ENCODE results near the gene TNFSF9. TPM values are rescaled to one million over a fixed set of nuclear protein-coding genes. Genes with fewer than 3 reads are reported as not detected.

TNFSF9 gene
- total RNA-seq, 2 experiments from 2014 or later, result 1.5 to 1.8 TPM

- Mint-ChIP-seq H3K36me3 (ENCODE audit: low read depth) (no peaks in the 10 kb centered on the region), H3K27me3 (no peaks in the 10 kb centered on the region), H3K4me3 (no peak overlapping the region), H3K4me1 (ENCODE audit: low read depth) (peaks cover 4% of the 10 kb centered on the region), H3K27ac (no peak overlapping the region), H3K9me3 (no peaks in the 10 kb centered on the region)
- no peak overlapping the region for H3K27ac ChIP-seq (ENCODE audit: low read depth in 1 of 2, low read length in 2 of 2)
- intact Hi-C loops (cut with DNase I, micrococcal nuclease), result no loop called here
- TF ChIP-seq, protein P1, sequence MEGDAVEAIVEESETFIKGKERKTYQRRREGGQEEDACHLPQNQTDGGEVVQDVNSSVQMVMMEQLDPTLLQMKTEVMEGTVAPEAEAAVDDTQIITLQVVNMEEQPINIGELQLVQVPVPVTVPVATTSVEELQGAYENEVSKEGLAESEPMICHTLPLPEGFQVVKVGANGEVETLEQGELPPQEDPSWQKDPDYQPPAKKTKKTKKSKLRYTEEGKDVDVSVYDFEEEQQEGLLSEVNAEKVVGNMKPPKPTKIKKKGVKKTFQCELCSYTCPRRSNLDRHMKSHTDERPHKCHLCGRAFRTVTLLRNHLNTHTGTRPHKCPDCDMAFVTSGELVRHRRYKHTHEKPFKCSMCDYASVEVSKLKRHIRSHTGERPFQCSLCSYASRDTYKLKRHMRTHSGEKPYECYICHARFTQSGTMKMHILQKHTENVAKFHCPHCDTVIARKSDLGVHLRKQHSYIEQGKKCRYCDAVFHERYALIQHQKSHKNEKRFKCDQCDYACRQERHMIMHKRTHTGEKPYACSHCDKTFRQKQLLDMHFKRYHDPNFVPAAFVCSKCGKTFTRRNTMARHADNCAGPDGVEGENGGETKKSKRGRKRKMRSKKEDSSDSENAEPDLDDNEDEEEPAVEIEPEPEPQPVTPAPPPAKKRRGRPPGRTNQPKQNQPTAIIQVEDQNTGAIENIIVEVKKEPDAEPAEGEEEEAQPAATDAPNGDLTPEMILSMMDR (IDR thresholded peaks at IDR 0.05), result no peak
- H3K36me3 ChIP-seq (ENCODE audit: insufficient read depth, low read length), result no peaks in the 10 kb centered on the region
- ChIA-PET CTCF (no interaction called here), POLR2A (no interaction called here)
- ATAC-seq (ENCODE audit: poor library complexity), result no peak
- no peaks in the 10 kb centered on the region for H3K9me3 ChIP-seq (ENCODE audit: control insufficient read depth in 1 of 2, insufficient read depth in 1 of 2, low read length in 2 of 2)
- no peak for DNase-seq
- H3K4me3 ChIP-seq (ENCODE audit: low read length), result no peak overlapping the region
- H3K27me3 ChIP-seq (ENCODE audit: control insufficient read depth in 1 of 2, insufficient read depth in 2 of 2, low read length in 2 of 2), result no peaks in the 10 kb centered on the region
- H3K4me1 ChIP-seq (ENCODE audit: insufficient read depth, low read length), result no peaks in the 10 kb centered on the region
Measured at GRCh38 chr19:6510618-6511017, 20.2 kb upstream of the TNFSF9 start.

DNA sequence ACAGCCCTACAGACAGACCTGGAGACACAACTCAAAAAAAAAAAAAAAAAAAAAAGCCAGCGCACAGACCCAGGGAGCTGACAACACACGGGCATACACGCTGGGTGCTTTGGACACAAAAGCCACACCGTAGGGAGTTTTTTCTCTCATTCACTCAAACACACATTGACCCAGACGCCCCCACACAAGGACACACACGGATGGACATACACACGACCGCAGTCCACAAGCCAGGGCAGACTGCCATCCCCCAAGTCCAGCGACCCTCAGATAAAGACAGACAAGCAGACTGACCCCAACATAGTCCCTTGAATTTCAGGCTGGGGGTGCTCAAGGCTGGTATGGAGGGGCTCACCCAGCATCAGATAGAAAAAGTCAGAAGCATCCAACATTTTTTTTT is 16.7 kb upstream of the TNFSF9 start:
- Histone ChIP-seq H3K9me3 (ENCODE audit: control insufficient read depth in 1 of 2, insufficient read depth in 1 of 2, low read length in 2 of 2) (no peaks in the 10 kb centered on the region), H3K27ac (ENCODE audit: low read depth in 1 of 2, low read length in 2 of 2) (no peak overlapping the region), H3K36me3 (ENCODE audit: insufficient read depth, low read length) (no peaks in the 10 kb centered on the region), H3K4me3 (ENCODE audit: low read length) (no peak overlapping the region), H3K27me3 (ENCODE audit: control insufficient read depth in 1 of 2, insufficient read depth in 2 of 2, low read length in 2 of 2) (no peaks in the 10 kb centered on the region), H3K4me1 (ENCODE audit: insufficient read depth, low read length) (peaks cover 31% of the 10 kb centered on the region)
- ATAC-seq (ENCODE audit: poor library complexity) (no peak), DNase-seq (no peak)
- intact Hi-C loops (cut with DNase I, micrococcal nuclease), result no loop called here
- Mint-ChIP-seq H3K27me3 (no peaks in the 10 kb centered on the region), H3K4me3 (peak overlapping the region; percentile 30), H3K9me3 (no peaks in the 10 kb centered on the region), H3K27ac (no peak overlapping the region), H3K4me1 (ENCODE audit: low read depth) (peaks cover 29% of the 10 kb centered on the region), H3K36me3 (ENCODE audit: low read depth) (no peaks in the 10 kb centered on the region)
- ChIA-PET POLR2A (no interaction called here), CTCF (no interaction called here)
- TF ChIP-seq, protein P1 (IDR thresholded peaks at IDR 0.05), result no peak

GRCh38 chr19:6514926-6515544 is 15.8 kb upstream of the TNFSF9 start:
- Mint-ChIP-seq H3K27ac (no peak overlapping the region), H3K4me3 (peak overlapping the region; percentile 67), H3K9me3 (no peaks in the 10 kb centered on the region), H3K27me3 (no peaks in the 10 kb centered on the region), H3K4me1 (ENCODE audit: low read depth) (peaks cover 33% of the 10 kb centered on the region), H3K36me3 (ENCODE audit: low read depth) (no peaks in the 10 kb centered on the region)
- H3K27ac ChIP-seq (ENCODE audit: low read depth in 1 of 2, low read length in 2 of 2), result no peak overlapping the region
- DNase-seq, result no peak
- H3K27me3 ChIP-seq (ENCODE audit: control insufficient read depth in 1 of 2, insufficient read depth in 2 of 2, low read length in 2 of 2), result no peaks in the 10 kb centered on the region
- H3K4me3 ChIP-seq (ENCODE audit: low read length), result no peak overlapping the region
- H3K9me3 ChIP-seq (ENCODE audit: control insufficient read depth in 1 of 2, insufficient read depth in 1 of 2, low read length in 2 of 2), result no peaks in the 10 kb centered on the region
- H3K36me3 ChIP-seq (ENCODE audit: insufficient read depth, low read length), result no peaks in the 10 kb centered on the region
- H3K4me1 ChIP-seq (ENCODE audit: insufficient read depth, low read length), result peaks cover 31% of the 10 kb centered on the region
- no peak for ATAC-seq (ENCODE audit: poor library complexity)
- intact Hi-C loops (cut with DNase I, micrococcal nuclease), result loop anchor here in 1 of 2 experiments (5.0 kb wide), 2 partner anchors 222 to 237 kb away; partner anchors contain the start of genes GPR108 and TRIP10
- TF ChIP-seq, protein P1 (IDR thresholded peaks at IDR 0.05), result no peak
- POLR2A ChIA-PET, result interaction anchor here (0.7 kb wide), 1 partner anchor 52 kb away, joined by 3 read pairs; no protein-coding TSS in a partner anchor
- CTCF ChIA-PET, result no interaction called here
